K562 (cell line): ENCODE results near the gene EIF2AK2. TPM values are rescaled to one million over a fixed set of nuclear protein-coding genes. Genes with fewer than 3 reads are reported as not detected.

ENCODE experiments used
- ATAC-seq: fragments of 200-7000 bp; cut with Tn5 transposase; 3 replicates; pipeline ENCODE4 v1.9.1; 2020; ENCODE audit warnings: moderate library complexity
- BruUV-seq: library from RNA; stranded (reverse); fragments of 400-500 nt; replicated peaks from 2 replicates; lab custom pipeline; 2021; lab: Mats Ljungman, UMichigan
- CTCF ChIA-PET: fragments of 300-600 bp; formaldehyde crosslinking; extraction: SDS; loops from one replicate; lab custom pipeline; 2021; ENCODE audit warnings: low intra/inter-chr PET ratio; lab: Yijun Ruan, JAX
- POLR2A ChIA-PET: fragments of 300-600, 350-650 bp; sonication (Branson Sonifier 250); formaldehyde crosslinking; extraction: SDS; loops from one replicate; lab custom pipeline; 2021; ENCODE audit warnings: antibody characterized with exemption, inconsistent platforms; lab: Yijun Ruan, JAX
- DNase-seq, 4 experiments: peaks; one replicate each; pipeline versions ENCODE4 v3.0.0 to v3.0.0-alpha.2; 2011 to 2018; ENCODE audit warnings: low spot score in 3 of 4, mixed read lengths in 3 of 4; ENCODE audit errors: extremely low read depth in 1 of 4
- FAIRE-seq: peaks from 2 replicates; lab custom pipeline; 2011; peaks lifted over from hg19 to GRCh38; lab: Jason Lieb, UNC
- H2AFZ ChIP-seq: 2 replicates; pipeline ENCODE4 v1.6.0; 2011; ENCODE audit warnings: low read depth, low read length, control low read depth, inconsistent platforms
- H3K27ac ChIP-seq: fragments of 200-600 bp; 3 replicates; pipeline ENCODE4 v1.8.0; 2011; ENCODE audit warnings: low read depth, mild to moderate bottlenecking, control low read depth, inconsistent platforms, low read length, moderate library complexity, mixed read lengths; ENCODE audit errors: extremely low read depth
- H3K27me3 ChIP-seq, 2 experiments: fragments of 300-600 bp in 1 of 2; 2 replicates in 1 of 2; 3 replicates in 1 of 2; pipeline versions ENCODE4 v1.6.0 to v1.8.0; 2011; ENCODE audit warnings: inconsistent platforms in 2 of 2, low read length in 2 of 2, mild to moderate bottlenecking in 1 of 2, mixed read lengths in 1 of 2, moderate library complexity in 1 of 2; ENCODE audit not compliant: control insufficient read depth in 2 of 2, insufficient read depth in 2 of 2
- H3K36me3 ChIP-seq: fragments of 300-600 bp; 3 replicates; pipeline ENCODE4 v1.8.0; 2011; ENCODE audit warnings: mild to moderate bottlenecking, low read length, inconsistent platforms; ENCODE audit not compliant: control insufficient read depth, insufficient read depth
- H3K4me1 ChIP-seq, 2 experiments: fragments of 200-600 bp in 1 of 2; replicated peaks in 1 of 2; 2 replicates in 1 of 2; 3 replicates in 1 of 2; pipeline versions ENCODE4 v1.5.1 to v1.8.0; 2011; ENCODE audit warnings: inconsistent platforms in 2 of 2, low read length in 2 of 2, mild to moderate bottlenecking in 1 of 2, mixed read lengths in 1 of 2, moderate library complexity in 1 of 2; ENCODE audit not compliant: control insufficient read depth in 2 of 2, insufficient read depth in 2 of 2
- H3K4me2 ChIP-seq: 2 replicates; pipeline ENCODE4 v1.6.1; 2011; ENCODE audit warnings: low read length, control low read depth, inconsistent platforms, mixed read lengths; ENCODE audit not compliant: insufficient read depth
- H3K4me3 ChIP-seq: fragments of 200-600 bp; sonication (generic), shearing (Covaris generic); 2 replicates; pipeline ENCODE4 v1.5.1; 2016; ENCODE audit warnings: control low read depth, inconsistent platforms
- H3K79me2 ChIP-seq: fragments of 200-600 bp; 3 replicates; pipeline ENCODE4 v1.8.0; 2011; ENCODE audit warnings: low read length, inconsistent platforms; ENCODE audit not compliant: control insufficient read depth, insufficient read depth
- H3K9ac ChIP-seq, 2 experiments: 2 replicates each; pipeline versions ENCODE4 v1.6.0 to v1.6.1; 2011; ENCODE audit warnings: low read depth in 2 of 2, low read length in 2 of 2, control low read depth in 1 of 2, inconsistent platforms in 1 of 2, mild to moderate bottlenecking in 1 of 2, mixed read lengths in 1 of 2; ENCODE audit not compliant: insufficient read depth in 1 of 2
- H3K9me1 ChIP-seq: one replicate; pipeline ENCODE4 v1.6.0; 2011; ENCODE audit warnings: inconsistent platforms, mild to moderate bottlenecking, low read length, moderate library complexity; ENCODE audit not compliant: control insufficient read depth, insufficient read depth
- H3K9me3 ChIP-seq: replicated peaks from 2 replicates; pipeline ENCODE4 v1.5.1; 2011; ENCODE audit warnings: low read depth, low read length, inconsistent platforms; ENCODE audit not compliant: control insufficient read depth, insufficient read depth
- H4K20me1 ChIP-seq: replicated peaks from 2 replicates; pipeline ENCODE4 v1.6.1; 2011; ENCODE audit warnings: low read length, inconsistent platforms, mixed read lengths; ENCODE audit not compliant: control insufficient read depth, insufficient read depth
- LCOR ChIP-seq: sonication (generic); formaldehyde crosslinking; IDR thresholded peaks from 2 replicates; pipeline ENCODE4 v1.8.0; 2022; ENCODE audit warnings: mild to moderate bottlenecking, missing genetic modification reagents
- PYGO2 ChIP-seq: fragments of 450-650 bp; IDR thresholded peaks from 2 replicates; pipeline ENCODE4 v1.6.1; 2016; ENCODE audit warnings: mild to moderate bottlenecking, missing genetic modification characterization, moderate library complexity, missing compliant biosample characterization
- SPI1 ChIP-seq: IDR thresholded peaks from 2 replicates; pipeline ENCODE4 v1.6.1; 2011; ENCODE audit warnings: low read depth, low read length, control low read depth, borderline replicate concordance
- ZNF696 ChIP-seq: fragments of 250-450 bp; sonication (Bioruptor Pico); conservative IDR thresholded peaks from 2 replicates; pipeline ENCODE4 v1.4.0; 2020; ENCODE audit warnings: mild to moderate bottlenecking, moderate library complexity
- WGBS: fragments of 100-300 bp; shearing (Covaris generic); methylation state at CpG from one replicate; pipeline ENCODE4 v1.1.6; 2016; ENCODE audit warnings: low coverage, mixed read lengths; ENCODE audit not compliant: insufficient coverage; ENCODE audit errors: missing lambda C conversion rate; 5-methylcytosine and 5-hydroxymethylcytosine counted together
- in situ Hi-C: fragments of 300-500 bp; cut with MboI; formaldehyde crosslinking; loops from 4 replicates; pipeline ENCODE4 v1.15.0; 2018; ENCODE audit warnings: inconsistent platforms, mixed read lengths
- intact Hi-C: fragments of 100-400 bp; cut with micrococcal nuclease; formaldehyde crosslinking; loops from 2 replicates; pipeline ENCODE4 v1.14.2; 2022
- polyA plus RNA-seq, 8 experiments: library from polyadenylated mRNA; depleted of rRNA in 4 of 8; stranded (reverse) in 5 of 8; unstranded in 3 of 8; fragments of >200 nt; fragmentation: Nextera tagmentation in 2 of 8; fragmentation: Illumina TruSeq in 1 of 8; extraction: Ambion mirVana in 2 of 8; extraction: Trizol in 1 of 8; gene quantifications; 2 replicates each; pipeline versions ENCODE4 v1.2.1 to v1.2.3, GENCODE V29; 2011 to 2014; ENCODE audit warnings: inconsistent platforms in 1 of 8, missing spikeins in 1 of 8
- total RNA-seq, 7 experiments: library from RNA; depleted of rRNA in 6 of 7; stranded (reverse); fragments of >200 nt in 6 of 7; fragmentation: Illumina TruSeq in 2 of 7; extraction: Trizol in 2 of 7; gene quantifications; 2 replicates each; pipeline versions ENCODE4 v1.2.1 to v1.2.3, GENCODE V29; 2011 to 2021; ENCODE audit warnings: low replicate concordance in 1 of 7
- TF ChIP-seq, protein P1 (sequence below): fragments of 450-650 bp; formaldehyde crosslinking; IDR thresholded peaks from 2 replicates; pipeline ENCODE4 v1.4.0; 2020; ENCODE audit warnings: mild to moderate bottlenecking, mixed read lengths

The EIF2AK2 gene
- total and polyA plus RNA-seq, 9 of the 15 experiments (the other 6 are each of a cell fraction or from before 2014, with no cell fraction given): 3.8 to 19.5 (median 13.3) TPM

DNA sequence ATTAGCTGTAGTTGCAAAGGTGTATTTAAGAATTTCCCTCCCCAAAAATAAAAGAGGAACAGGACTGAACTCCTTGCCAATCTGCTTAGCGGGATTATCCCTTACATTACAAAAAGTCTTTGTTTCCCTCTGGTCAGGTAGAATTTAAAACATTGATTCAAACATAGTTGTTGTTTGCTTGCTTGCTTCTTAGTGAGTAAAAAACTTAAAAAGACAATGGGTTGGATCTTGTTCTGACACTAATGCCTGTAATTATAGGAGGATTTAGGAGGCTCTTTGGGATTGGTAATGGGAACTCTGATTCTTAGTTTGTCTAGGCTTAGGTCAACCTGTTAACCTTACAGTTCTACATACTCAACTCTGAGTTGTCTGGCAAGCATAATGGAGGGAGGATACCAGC lies 35.8 kb upstream of the EIF2AK2 start:
- Histone ChIP-seq H3K36me3 (no peaks in the 10 kb centered on the region), H3K9ac (no peak overlapping the region), H3K79me2 (peaks cover 13% of the 10 kb centered on the region), H3K4me3 (no peak overlapping the region), H3K9me1 (no peaks in the 10 kb centered on the region), H3K4me1 (peaks cover 9 to 14% of the 10 kb centered on the region in 2 experiments; a peak in 4 of 5 replicates), H3K4me2 (no peak overlapping the region), H2AFZ (no peak overlapping the region), H3K9me3 (peaks cover 3% of the 10 kb centered on the region; the same call in 1 of the 2 replicates), H3K27me3 (no peaks in the 10 kb centered on the region; a peak in 1 of 5 replicates), H4K20me1 (no peaks in the 10 kb centered on the region), H3K27ac (no peak overlapping the region)
- intact Hi-C loops (no loop called here), in situ Hi-C loops (no loop called here)
- no TSS peak for BruUV-seq
- POLR2A ChIA-PET: no interaction called here
- FAIRE-seq (no peak), ATAC-seq (no peak), DNase-seq (no peak)
- TF ChIP-seq PYGO2 (tag) (no peak), SPI1 (peak; percentile 13; the same call in 1 of the 2 replicates)
- WGBS: 81% methylated on average over 1 of the region's 1 CpG
- CTCF ChIA-PET: no interaction called here

- TF ChIP-seq, protein P1, sequence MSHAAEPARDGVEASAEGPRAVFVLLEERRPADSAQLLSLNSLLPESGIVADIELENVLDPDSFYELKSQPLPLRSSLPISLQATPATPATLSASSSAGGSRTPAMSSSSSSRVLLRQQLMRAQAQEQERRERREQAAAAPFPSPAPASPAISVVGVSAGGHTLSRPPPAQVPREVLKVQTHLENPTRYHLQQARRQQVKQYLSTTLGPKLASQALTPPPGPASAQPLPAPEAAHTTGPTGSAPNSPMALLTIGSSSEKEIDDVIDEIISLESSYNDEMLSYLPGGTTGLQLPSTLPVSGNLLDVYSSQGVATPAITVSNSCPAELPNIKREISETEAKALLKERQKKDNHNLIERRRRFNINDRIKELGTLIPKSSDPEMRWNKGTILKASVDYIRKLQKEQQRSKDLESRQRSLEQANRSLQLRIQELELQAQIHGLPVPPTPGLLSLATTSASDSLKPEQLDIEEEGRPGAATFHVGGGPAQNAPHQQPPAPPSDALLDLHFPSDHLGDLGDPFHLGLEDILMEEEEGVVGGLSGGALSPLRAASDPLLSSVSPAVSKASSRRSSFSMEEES (CRISPR knock-in tag): no peak
- TF ChIP-seq LCOR: no peak
- no peak for TF ChIP-seq ZNF696 (CRISPR knock-in tag)
- DNase-seq (no peak), ATAC-seq (no peak), FAIRE-seq (no peak)
- Histone ChIP-seq H3K27ac (no peak overlapping the region), H4K20me1 (no peaks in the 10 kb centered on the region), H2AFZ (no peak overlapping the region; the same call in 1 of the 2 replicates), H3K4me3 (no peak overlapping the region), H3K79me2 (peaks cover 5% of the 10 kb centered on the region), H3K9ac (no peak overlapping the region), H3K4me2 (no peak overlapping the region), H3K36me3 (no peaks in the 10 kb centered on the region), H3K9me3 (peaks cover 3% of the 10 kb centered on the region; the same call in 1 of the 2 replicates), H3K4me1 (peaks cover 9% of the 10 kb centered on the region in 2 experiments; a peak in 4 of 5 replicates), H3K27me3 (peaks cover 0 to 2% of the 10 kb centered on the region in 2 experiments; a peak in 1 of 5 replicates), H3K9me1 (no peaks in the 10 kb centered on the region)
- ChIA-PET CTCF (no interaction called here), POLR2A (no interaction called here)
- BruUV-seq: no TSS peak
- intact Hi-C loops: no loop called here
- 35% methylated on average over 6 of the region's 6 CpGs for WGBS
- in situ Hi-C loops: no loop called here
These were observed 35.0 kb upstream of the EIF2AK2 start for GRCh38 chr2:37191747-37192146.
